H9 (cell line): ENCODE results near the gene NOTCH2NLA. TPM values are rescaled to one million over a fixed set of nuclear protein-coding genes. Genes with fewer than 3 reads are reported as not detected.
A peak's percentile ranks its signal among the peaks of the same experiment; 100 is the strongest.
"Not testable (repeated sequence)": the region's sequence is repeated elsewhere in the genome, so short reads cannot be mapped to it uniquely, and the experiment has no call there.

Experiments used
- DNase-seq: peaks from one replicate; pipeline ENCODE4 v3.0.0-alpha.2; 2017
- H2AFZ ChIP-seq: one replicate; pipeline ENCODE4 v1.6.1; 2013; ENCODE audit warnings: mild to moderate bottlenecking, low read length, control low read depth, moderate library complexity
- H2AK5ac ChIP-seq: 2 replicates; pipeline ENCODE4 v1.6.1; 2013; ENCODE audit warnings: low read length, control low read depth, mixed read lengths; ENCODE audit not compliant: insufficient read length
- H2BK120ac ChIP-seq: one replicate; pipeline ENCODE4 v1.6.1; 2013; ENCODE audit warnings: low read depth, mild to moderate bottlenecking, low read length, control low read depth, inconsistent platforms; ENCODE audit not compliant: poor library complexity, severe bottlenecking
- H2BK12ac ChIP-seq: 2 replicates; pipeline ENCODE4 v1.6.1; 2013; ENCODE audit warnings: low read length, control low read depth, mixed read lengths, low read depth; ENCODE audit not compliant: insufficient read length
- H2BK15ac ChIP-seq: 2 replicates; pipeline ENCODE4 v1.6.1; 2013; ENCODE audit warnings: low read depth, low read length, control low read depth
- H2BK20ac ChIP-seq: one replicate; pipeline ENCODE4 v1.6.1; 2013; ENCODE audit warnings: low read depth, mild to moderate bottlenecking, low read length, control low read depth, inconsistent platforms; ENCODE audit not compliant: poor library complexity, severe bottlenecking
- H2BK5ac ChIP-seq: 2 replicates; pipeline ENCODE4 v1.6.1; 2013; ENCODE audit warnings: low read length, control low read depth, mixed read lengths; ENCODE audit not compliant: insufficient read length
- H3K14ac ChIP-seq: 2 replicates; pipeline ENCODE4 v1.6.1; 2013; ENCODE audit warnings: low read length, control low read depth; ENCODE audit not compliant: insufficient read depth
- H3K18ac ChIP-seq: 2 replicates; pipeline ENCODE4 v1.6.1; 2013; ENCODE audit warnings: low read depth, mild to moderate bottlenecking, mixed read lengths, low read length, control low read depth; ENCODE audit not compliant: insufficient read length
- H3K23ac ChIP-seq: 2 replicates; pipeline ENCODE4 v1.6.1; 2013; ENCODE audit warnings: low read length, control low read depth, mixed read lengths, low read depth; ENCODE audit not compliant: insufficient read length
- H3K23me2 ChIP-seq: 2 replicates; pipeline ENCODE4 v1.6.1; 2013; ENCODE audit warnings: low read depth, mild to moderate bottlenecking, mixed read lengths, low read length, control low read depth; ENCODE audit not compliant: insufficient read length, poor library complexity, severe bottlenecking
- H3K27ac ChIP-seq: 2 replicates; pipeline ENCODE4 v1.5.1; 2013; ENCODE audit warnings: low read length, control low read depth, mixed read lengths, low read depth; ENCODE audit not compliant: insufficient read length
- H3K27me3 ChIP-seq: 2 replicates; pipeline ENCODE4 v1.6.1; 2013; ENCODE audit warnings: low read length, control low read depth, inconsistent platforms; ENCODE audit not compliant: insufficient read depth
- H3K4ac ChIP-seq: 2 replicates; pipeline ENCODE4 v1.6.1; 2013; ENCODE audit warnings: low read depth, mild to moderate bottlenecking, control low read depth, inconsistent platforms, low read length, moderate library complexity
- H3K4me1 ChIP-seq: 2 replicates; pipeline ENCODE4 v1.6.1; 2013; ENCODE audit warnings: low read length, control low read depth, inconsistent platforms; ENCODE audit not compliant: insufficient read depth
- H3K4me2 ChIP-seq: 2 replicates; pipeline ENCODE4 v1.6.1; 2013; ENCODE audit warnings: low read length, control low read depth, mixed read lengths; ENCODE audit not compliant: insufficient read length, insufficient read depth
- H3K56ac ChIP-seq: 2 replicates; pipeline ENCODE4 v1.6.1; 2013; ENCODE audit warnings: low read depth, mild to moderate bottlenecking, mixed read lengths, low read length, control low read depth; ENCODE audit not compliant: insufficient read length
- H3K79me1 ChIP-seq: 2 replicates; pipeline ENCODE4 v1.6.1; 2013; ENCODE audit warnings: low read depth, mild to moderate bottlenecking, moderate library complexity, low read length, control low read depth, inconsistent platforms; ENCODE audit not compliant: insufficient read depth, poor library complexity, severe bottlenecking
- H3K79me2 ChIP-seq: 2 replicates; pipeline ENCODE4 v1.6.1; 2013; ENCODE audit warnings: low read length, control low read depth, inconsistent platforms; ENCODE audit not compliant: insufficient read depth
- H3K9ac ChIP-seq: 2 replicates; pipeline ENCODE4 v1.6.1; 2013; ENCODE audit warnings: low read length, control low read depth, mixed read lengths; ENCODE audit not compliant: insufficient read length; ENCODE audit errors: extremely low read depth
- H3K9me3 ChIP-seq: one replicate; pipeline ENCODE4 v1.6.1; 2013; ENCODE audit warnings: low read depth, low read length, inconsistent platforms; ENCODE audit not compliant: control insufficient read depth
- H3T11ph ChIP-seq: one replicate; pipeline ENCODE4 v1.6.1; 2013; ENCODE audit warnings: mild to moderate bottlenecking, low read length, control low read depth, inconsistent platforms
- H4K20me1 ChIP-seq: one replicate; pipeline ENCODE4 v1.6.1; 2013; ENCODE audit not compliant: control insufficient read depth, insufficient read length, insufficient read depth
- H4K5ac ChIP-seq: 2 replicates; pipeline ENCODE4 v1.6.1; 2013; ENCODE audit warnings: low read depth, mild to moderate bottlenecking, mixed read lengths, low read length, control low read depth; ENCODE audit not compliant: insufficient read length
- H4K8ac ChIP-seq: replicated peaks from 2 replicates; pipeline ENCODE4 v1.6.1; 2013; ENCODE audit warnings: low read length, control low read depth, mixed read lengths, low read depth; ENCODE audit not compliant: insufficient read length
- H4K91ac ChIP-seq: 2 replicates; pipeline ENCODE4 v1.6.1; 2013; ENCODE audit warnings: low read depth, mild to moderate bottlenecking, moderate library complexity, mixed read lengths, low read length, control low read depth; ENCODE audit not compliant: insufficient read length
- H3K27ac Mint-ChIP-seq, 3 experiments: 2 replicates in 2 of 3; 3 replicates in 1 of 3; pipeline ENCODE4 v1.8.0; 2020 to 2021; ENCODE audit warnings: mixed read lengths in 3 of 3, mild to moderate bottlenecking in 1 of 3, moderate library complexity in 1 of 3
- H3K27me3 Mint-ChIP-seq: 2 replicates; pipeline ENCODE4 v1.8.0; 2021; ENCODE audit warnings: low read depth, mild to moderate bottlenecking, moderate library complexity, mixed read lengths
- H3K36me3 Mint-ChIP-seq, 3 experiments: 2 replicates in 2 of 3; 3 replicates in 1 of 3; pipeline ENCODE4 v1.8.0; 2020 to 2021; ENCODE audit warnings: low read depth in 3 of 3, mixed read lengths in 3 of 3; ENCODE audit not compliant: insufficient read depth in 1 of 3
- H3K4me1 Mint-ChIP-seq, 2 experiments: 2 replicates each; pipeline ENCODE4 v1.8.0; 2020; ENCODE audit warnings: mixed read lengths in 2 of 2
- H3K4me3 Mint-ChIP-seq, 2 experiments: 2 replicates in 1 of 2; 3 replicates in 1 of 2; pipeline ENCODE4 v1.8.0; 2020 to 2021; ENCODE audit warnings: mild to moderate bottlenecking in 2 of 2, mixed read lengths in 2 of 2, moderate library complexity in 1 of 2
- H3K9me3 Mint-ChIP-seq, 2 experiments: 2 replicates in 1 of 2; 3 replicates in 1 of 2; pipeline ENCODE4 v1.8.0; 2020; ENCODE audit warnings: mild to moderate bottlenecking in 2 of 2, mixed read lengths in 2 of 2, moderate library complexity in 1 of 2
- CTCF ChIP-seq: fragments of 200-600 bp; sonication (generic); conservative IDR thresholded peaks from 3 replicates; pipeline ENCODE4 v1.8.0; 2021; ENCODE audit warnings: antibody characterized with exemption, mild to moderate bottlenecking
- WGBS: extraction: QIAGEN DNeasy Blood & Tissue Kit; methylation state at CpG from one replicate; pipeline ENCODE4 v1.1.7; 2013; ENCODE audit warnings: missing lambda C conversion rate, low lambda C conversion rate, mixed read lengths; ENCODE audit not compliant: insufficient read length; ENCODE audit errors: extremely low coverage; 5-methylcytosine and 5-hydroxymethylcytosine counted together
- total RNA-seq: library from RNA; stranded (reverse); gene quantifications from 2 replicates; pipeline ENCODE4 v1.2.1, GENCODE V29; 2021

Gene NOTCH2NLA
- total RNA-seq, 1 experiment from 2014 or later: 9.9 TPM

GRCh38 chr1:146144465-146144864 lies 84.4 kb downstream of the NOTCH2NLA start, which contains the start of gene NBPF10:
TSS of gene NBPF10 (minus strand) at chr1:146144804. CDS start at chr1:146144769, 35 bp downstream.
- not testable (repeated sequence) for H3K9ac ChIP-seq, H2AFZ ChIP-seq, H3K36me3 Mint-ChIP-seq, H3K9me3 ChIP-seq, H4K8ac ChIP-seq, H3K27me3 ChIP-seq, H4K91ac ChIP-seq, H3K23me2 ChIP-seq, H4K20me1 ChIP-seq, H2BK15ac ChIP-seq, H2BK20ac ChIP-seq, H4K5ac ChIP-seq, H3K27me3 Mint-ChIP-seq, H3K18ac ChIP-seq, H3K4me1 Mint-ChIP-seq, H3K27ac ChIP-seq, H3T11ph ChIP-seq, H3K14ac ChIP-seq, H3K4me2 ChIP-seq, H2BK5ac ChIP-seq, DNase-seq, H3K79me1 ChIP-seq, H3K27ac Mint-ChIP-seq, H3K4ac ChIP-seq, H2BK12ac ChIP-seq, H2AK5ac ChIP-seq, H2BK120ac ChIP-seq, H3K4me3 Mint-ChIP-seq, H3K23ac ChIP-seq, H3K9me3 Mint-ChIP-seq, H3K79me2 ChIP-seq, H3K56ac ChIP-seq, H3K4me1 ChIP-seq
- TF ChIP-seq CTCF: peak; percentile 31; the same call in 2 of the 3 replicates
- WGBS: no CpG with 5 or more reads among the region's 7 CpGs

Other genes with a start within 250 kb of the NOTCH2NLA start
- 20.8 and 23.2 TPM in 2 replicates for gene TXNIP, start 232.4 kb downstream of the NOTCH2NLA start, total RNA-seq
- gene HJV, start 207.3 kb downstream of the NOTCH2NLA start, total RNA-seq: not detected in 2 replicates
- gene NBPF10, start 84.2 kb downstream of the NOTCH2NLA start, total RNA-seq: 0.35 and 0.50 TPM in 2 replicates